LNCAP (cell line): ENCODE data around the gene LMTK3.

Experiments
- TF ChIP-seq, protein P1 (sequence below): fragments of 450-650 bp; IDR thresholded peaks from 2 replicates; pipeline ENCODE4 v1.5.1; 2017; ENCODE audit warnings: mild to moderate bottlenecking

LMTK3 gene

DNA sequence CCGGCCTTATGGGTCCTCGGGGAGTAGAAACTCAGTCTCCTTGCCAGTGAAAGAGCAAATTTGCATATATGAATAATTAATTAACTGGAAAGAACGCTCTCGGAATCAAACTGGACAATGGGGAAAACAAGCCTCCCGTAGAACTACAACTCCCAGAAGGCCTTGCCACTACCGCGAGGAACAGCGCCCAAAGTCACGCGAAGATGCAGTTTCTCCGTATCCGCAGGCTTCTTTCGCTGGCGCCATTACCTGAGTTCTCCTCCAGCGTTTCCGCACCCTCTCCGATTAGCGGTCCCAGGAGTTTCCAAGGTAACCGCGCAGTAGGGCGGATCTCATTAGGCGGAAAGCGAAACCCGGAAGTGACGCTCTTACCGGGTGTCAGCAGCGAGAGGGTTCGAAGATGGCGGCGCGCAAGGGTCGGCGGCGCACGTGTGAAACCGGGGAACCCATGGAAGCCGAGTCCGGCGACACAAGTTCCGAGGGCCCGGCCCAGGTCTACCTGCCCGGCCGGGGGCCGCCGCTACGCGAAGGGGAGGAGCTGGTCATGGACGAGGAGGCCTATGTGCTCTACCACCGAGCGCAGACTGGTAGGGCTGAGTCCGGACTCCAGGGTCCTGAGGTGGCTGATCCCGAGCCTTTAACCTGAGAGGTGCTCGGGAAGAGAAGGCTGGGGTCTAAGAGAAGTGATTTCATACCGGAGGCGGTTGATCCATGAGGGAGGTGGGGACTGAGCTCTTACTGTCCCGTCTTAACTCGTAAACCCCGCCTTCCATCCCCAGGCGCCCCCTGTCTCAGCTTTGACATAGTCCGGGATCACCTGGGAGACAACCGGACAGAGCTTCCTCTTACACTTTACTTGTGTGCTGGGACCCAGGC, 65.8 kb downstream of the LMTK3 start, which contains the start of gene GRWD1:
GRWD1 (plus strand) TSS at position 378 of the 876 bp plus-strand sequence; CDS start at position 401, 23 bp downstream.
- TF ChIP-seq, protein P1, sequence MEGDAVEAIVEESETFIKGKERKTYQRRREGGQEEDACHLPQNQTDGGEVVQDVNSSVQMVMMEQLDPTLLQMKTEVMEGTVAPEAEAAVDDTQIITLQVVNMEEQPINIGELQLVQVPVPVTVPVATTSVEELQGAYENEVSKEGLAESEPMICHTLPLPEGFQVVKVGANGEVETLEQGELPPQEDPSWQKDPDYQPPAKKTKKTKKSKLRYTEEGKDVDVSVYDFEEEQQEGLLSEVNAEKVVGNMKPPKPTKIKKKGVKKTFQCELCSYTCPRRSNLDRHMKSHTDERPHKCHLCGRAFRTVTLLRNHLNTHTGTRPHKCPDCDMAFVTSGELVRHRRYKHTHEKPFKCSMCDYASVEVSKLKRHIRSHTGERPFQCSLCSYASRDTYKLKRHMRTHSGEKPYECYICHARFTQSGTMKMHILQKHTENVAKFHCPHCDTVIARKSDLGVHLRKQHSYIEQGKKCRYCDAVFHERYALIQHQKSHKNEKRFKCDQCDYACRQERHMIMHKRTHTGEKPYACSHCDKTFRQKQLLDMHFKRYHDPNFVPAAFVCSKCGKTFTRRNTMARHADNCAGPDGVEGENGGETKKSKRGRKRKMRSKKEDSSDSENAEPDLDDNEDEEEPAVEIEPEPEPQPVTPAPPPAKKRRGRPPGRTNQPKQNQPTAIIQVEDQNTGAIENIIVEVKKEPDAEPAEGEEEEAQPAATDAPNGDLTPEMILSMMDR: no peak

DNA sequence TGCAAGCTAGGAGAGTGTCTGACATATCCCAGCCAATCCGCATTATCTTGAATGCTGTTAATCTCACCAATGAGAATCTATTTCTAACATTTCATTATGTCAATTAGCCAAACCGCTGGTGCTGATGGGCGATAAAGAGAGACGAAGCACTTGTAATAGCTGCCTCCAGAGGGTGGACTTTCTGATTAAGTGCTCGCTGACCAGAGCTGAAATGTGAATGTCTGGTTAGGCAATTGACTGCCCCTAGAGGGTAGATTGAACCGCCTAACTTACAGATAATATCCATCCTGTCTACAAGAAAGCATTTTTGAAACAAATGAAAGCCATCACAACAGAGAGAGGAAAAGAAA, 66.4 kb downstream of the LMTK3 start:
- TF ChIP-seq, protein P1: peak; percentile 36; the same call in 1 of the 2 replicates

DNA sequence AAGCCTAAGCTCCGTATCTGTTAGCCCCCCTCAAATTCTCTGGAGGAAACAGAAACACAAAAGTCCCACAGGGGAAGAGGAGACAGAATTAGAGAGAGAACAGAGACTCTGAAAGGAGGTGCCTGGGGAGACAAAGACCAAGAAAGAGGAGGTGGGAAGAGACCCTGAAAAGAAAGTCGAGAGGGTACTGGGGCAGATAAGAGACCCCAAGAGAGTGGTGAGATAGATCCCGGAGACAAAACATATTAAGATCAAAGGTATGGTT, 66.8 kb downstream of the LMTK3 start:
- TF ChIP-seq, protein P1: no peak

DNA sequence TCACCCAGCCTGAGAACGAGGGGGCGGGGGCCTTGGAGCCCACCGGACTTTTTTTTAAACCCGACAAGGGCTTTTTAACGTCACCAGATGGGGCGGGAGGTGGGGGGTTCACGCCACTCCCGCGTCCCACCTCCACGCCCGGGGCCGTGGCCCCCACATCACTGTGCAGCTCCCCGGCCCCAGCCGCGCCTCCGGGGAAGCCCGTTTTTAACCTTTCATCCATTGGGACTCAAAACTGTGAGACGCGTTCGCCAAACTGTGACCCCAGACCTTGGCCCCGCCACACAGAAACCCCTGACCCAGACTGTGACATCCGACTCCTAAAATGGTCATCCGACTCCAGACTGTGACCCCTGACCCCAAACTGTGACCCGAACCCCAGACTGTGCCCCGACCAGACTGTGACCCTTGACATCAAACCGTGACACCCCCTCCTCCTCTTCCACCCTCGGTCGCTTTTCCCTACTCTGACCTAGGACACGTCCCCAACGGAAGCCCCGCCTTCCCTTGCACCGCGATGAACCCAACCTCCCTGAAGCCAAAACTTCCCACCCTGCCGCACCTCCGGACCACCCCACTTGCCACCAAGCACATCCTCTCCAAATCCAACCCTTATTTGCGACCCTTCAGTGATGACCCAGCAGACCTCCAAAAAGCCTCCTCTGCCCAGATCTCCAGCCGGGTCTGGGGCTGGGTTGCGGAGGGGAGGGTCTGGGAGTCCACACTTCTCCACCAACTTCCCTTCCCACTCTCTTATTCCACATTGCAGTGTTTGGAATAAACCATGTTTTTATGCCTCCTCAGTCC, 67.3 kb downstream of the LMTK3 start:
- TF ChIP-seq, protein P1: no peak

DNA sequence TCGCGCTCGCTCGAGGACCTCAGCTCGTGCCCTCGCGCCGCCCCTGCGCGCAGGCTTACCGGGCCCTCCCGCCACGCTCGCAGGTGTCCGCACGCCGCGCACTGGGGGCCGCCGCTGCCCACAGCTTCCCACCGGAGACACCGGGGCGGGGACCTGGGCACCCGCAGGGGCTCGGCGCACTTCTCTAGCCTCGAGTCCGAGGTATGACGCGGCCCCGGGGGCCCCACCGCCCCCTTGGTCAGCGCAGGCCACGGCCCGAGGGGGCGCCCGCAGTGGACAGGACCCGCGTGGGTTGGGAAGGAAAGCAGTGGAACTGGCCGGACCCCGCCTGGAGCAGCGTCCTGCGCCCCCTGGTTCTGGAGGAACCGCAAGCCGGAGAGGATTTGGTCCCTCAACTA, 67.9 kb downstream of the LMTK3 start:
- TF ChIP-seq, protein P1: no peak

DNA sequence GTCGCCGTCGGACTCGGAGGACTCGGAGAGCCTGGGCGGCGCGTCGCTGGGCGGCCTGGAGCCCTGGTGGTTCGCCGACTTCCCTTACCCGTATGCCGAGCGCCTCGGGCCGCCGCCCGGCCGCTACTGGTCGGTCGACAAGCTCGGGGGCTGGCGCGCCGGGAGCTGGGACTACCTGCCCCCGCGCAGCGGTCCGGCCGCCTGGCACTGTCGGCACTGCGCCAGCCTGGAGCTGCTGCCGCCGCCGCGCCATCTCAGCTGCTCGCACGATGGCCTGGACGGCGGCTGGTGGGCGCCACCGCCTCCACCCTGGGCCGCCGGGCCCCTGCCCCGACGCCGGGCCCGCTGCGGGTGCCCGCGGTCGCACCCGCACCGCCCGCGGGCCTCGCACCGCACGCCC, 68.4 kb downstream of the LMTK3 start:
- TF ChIP-seq, protein P1: no peak

DNA sequence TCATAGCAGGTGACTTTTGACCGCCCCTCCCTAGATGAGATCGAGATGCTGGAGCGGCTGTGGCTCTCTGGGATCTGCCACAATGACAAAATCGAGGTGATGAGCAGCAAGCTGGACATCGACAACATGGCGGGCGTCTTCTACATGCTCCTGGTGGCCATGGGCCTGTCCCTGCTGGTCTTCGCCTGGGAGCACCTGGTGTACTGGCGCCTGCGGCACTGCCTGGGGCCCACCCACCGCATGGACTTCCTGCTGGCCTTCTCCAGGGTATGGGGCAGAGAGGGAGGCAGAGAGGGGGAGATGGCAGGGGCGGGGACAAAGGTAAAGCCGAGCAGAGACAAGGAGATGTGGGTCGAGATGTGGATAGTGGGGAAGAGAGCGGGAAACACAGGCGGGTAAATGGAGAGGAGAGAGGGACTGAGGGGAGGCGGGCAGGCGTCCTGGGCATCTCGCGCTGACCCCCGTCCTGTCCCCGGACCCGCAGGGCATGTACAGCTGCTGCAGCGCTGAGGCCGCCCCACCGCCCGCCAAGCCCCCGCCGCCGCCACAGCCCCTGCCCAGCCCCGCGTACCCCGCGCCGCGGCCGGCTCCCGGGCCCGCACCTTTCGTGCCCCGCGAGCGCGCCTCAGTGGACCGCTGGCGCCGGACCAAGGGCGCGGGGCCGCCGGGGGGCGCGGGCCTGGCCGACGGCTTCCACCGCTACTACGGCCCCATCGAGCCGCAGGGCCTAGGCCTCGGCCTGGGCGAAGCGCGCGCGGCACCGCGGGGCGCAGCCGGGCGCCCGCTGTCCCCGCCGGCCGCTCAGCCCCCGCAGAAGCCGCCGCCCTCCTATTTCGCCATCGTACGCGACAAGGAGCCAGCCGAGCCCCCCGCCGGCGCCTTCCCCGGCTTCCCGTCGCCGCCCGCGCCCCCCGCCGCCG, 69.3 kb downstream of the LMTK3 start:
- TF ChIP-seq, protein P1: no peak
